Ishikawa (cell line): ENCODE data around the gene BLID.

ENCODE experiments used
- RAD21 ChIP-seq: IDR thresholded peaks from 2 replicates; pipeline ENCODE4 v1.6.1; 2012; ENCODE audit warnings: low read depth
- REST ChIP-seq: IDR thresholded peaks from 2 replicates; pipeline ENCODE4 v1.6.1; 2012; ENCODE audit warnings: low read depth, mild to moderate bottlenecking
- TAF1 ChIP-seq: IDR thresholded peaks from 2 replicates; pipeline ENCODE4 v1.6.1; 2012; ENCODE audit warnings: low read depth, mild to moderate bottlenecking
- TF ChIP-seq, protein P1 (sequence below): IDR thresholded peaks from 2 replicates; pipeline ENCODE4 v1.6.1; 2012

DNA sequence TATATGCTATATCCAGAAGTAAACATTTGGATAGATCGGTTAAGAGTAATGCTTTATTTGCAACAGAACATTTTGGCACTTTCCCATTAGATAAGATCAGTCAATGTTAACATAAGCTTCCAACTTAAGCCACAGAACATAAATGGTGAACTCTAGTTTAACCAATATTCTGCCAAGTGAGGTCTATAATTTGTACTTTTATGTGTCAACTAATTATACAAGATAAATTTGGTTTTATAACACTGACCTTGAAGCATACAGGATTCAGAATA, 23.5 kb upstream of the BLID start:
- TF ChIP-seq TAF1: no peak
- TF ChIP-seq REST: no peak
- TF ChIP-seq RAD21: no peak
- TF ChIP-seq, protein P1, sequence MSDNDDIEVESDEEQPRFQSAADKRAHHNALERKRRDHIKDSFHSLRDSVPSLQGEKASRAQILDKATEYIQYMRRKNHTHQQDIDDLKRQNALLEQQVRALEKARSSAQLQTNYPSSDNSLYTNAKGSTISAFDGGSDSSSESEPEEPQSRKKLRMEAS: no peak
